Measurements from ENCODE around the gene NF2.

- TF ChIP-seq POLR2A (IDR thresholded peaks at IDR 0.05) (no peak), POLR2AphosphoS5 (IDR thresholded peaks at IDR 0.05) (no peak), CTCF (IDR thresholded peaks at IDR 0.05) (no peak), EP300 (IDR thresholded peaks at IDR 0.05) (no peak)
Measured at GRCh38 chr22:29615705-29616327, 12.4 kb downstream of the NF2 start.
